Mesendoderm (in vitro differentiated cells): ENCODE data around the gene ST8SIA2.

ENCODE experiments used
- DNase-seq: peaks from one replicate; pipeline ENCODE4 v3.0.0; 2013
- H2AK5ac ChIP-seq: 2 replicates; pipeline ENCODE4 v1.6.1; 2013; ENCODE audit warnings: low read length, inconsistent platforms
- H2BK120ac ChIP-seq: 2 replicates; pipeline ENCODE4 v1.6.1; 2013; ENCODE audit warnings: low read depth, mild to moderate bottlenecking, low read length, moderate library complexity, mixed read lengths
- H2BK15ac ChIP-seq: replicated peaks from 2 replicates; pipeline ENCODE4 v1.6.1; 2013; ENCODE audit warnings: low read depth, mild to moderate bottlenecking, moderate library complexity
- H2BK5ac ChIP-seq: 2 replicates; pipeline ENCODE4 v1.6.1; 2013; ENCODE audit warnings: low read length, inconsistent platforms
- H3K18ac ChIP-seq: 2 replicates; pipeline ENCODE4 v1.6.1; 2013; ENCODE audit warnings: mild to moderate bottlenecking, low read length, mixed read lengths
- H3K23ac ChIP-seq: one replicate; pipeline ENCODE4 v1.6.1; 2013; ENCODE audit warnings: low read length
- H3K27ac ChIP-seq: 2 replicates; pipeline ENCODE4 v1.5.1; 2013; ENCODE audit warnings: low read depth, mild to moderate bottlenecking, inconsistent platforms, low read length, moderate library complexity
- H3K27me3 ChIP-seq: 2 replicates; pipeline ENCODE4 v1.6.1; 2013; ENCODE audit warnings: low read length, control low read depth, mild to moderate bottlenecking, inconsistent platforms; ENCODE audit not compliant: insufficient read depth, poor library complexity
- H3K36me3 ChIP-seq: 2 replicates; pipeline ENCODE4 v1.6.1; 2013; ENCODE audit warnings: low read length, inconsistent platforms; ENCODE audit not compliant: control insufficient read depth, insufficient read depth
- H3K4ac ChIP-seq: one replicate; pipeline ENCODE4 v1.6.1; 2013; ENCODE audit warnings: low read depth, mild to moderate bottlenecking, low read length, moderate library complexity
- H3K4me1 ChIP-seq: 2 replicates; pipeline ENCODE4 v1.6.1; 2013; ENCODE audit warnings: low read depth, low read length, inconsistent platforms; ENCODE audit not compliant: control insufficient read depth
- H3K4me2 ChIP-seq: 2 replicates; pipeline ENCODE4 v1.6.1; 2013; ENCODE audit warnings: low read length
- H3K4me3 ChIP-seq: 2 replicates; pipeline ENCODE4 v1.5.1; 2013; ENCODE audit warnings: mild to moderate bottlenecking, low read length
- H3K56ac ChIP-seq: one replicate; pipeline ENCODE4 v1.6.1; 2013; ENCODE audit warnings: low read length
- H3K79me1 ChIP-seq: 2 replicates; pipeline ENCODE4 v1.6.1; 2013; ENCODE audit warnings: low read length, inconsistent platforms
- H3K79me2 ChIP-seq: 2 replicates; pipeline ENCODE4 v1.6.1; 2013; ENCODE audit warnings: mild to moderate bottlenecking, low read length; ENCODE audit not compliant: control insufficient read depth, insufficient read depth
- H3K9ac ChIP-seq: 2 replicates; pipeline ENCODE4 v1.6.1; 2013; ENCODE audit warnings: low read length, inconsistent platforms
- H4K5ac ChIP-seq: one replicate; pipeline ENCODE4 v1.6.1; 2013; ENCODE audit warnings: low read length
- H4K8ac ChIP-seq: one replicate; pipeline ENCODE4 v1.6.1; 2013; ENCODE audit warnings: low read depth, mild to moderate bottlenecking, control low read depth, low read length, moderate library complexity
- WGBS: extraction: QIAGEN DNeasy Blood & Tissue Kit; methylation state at CpG from one replicate; pipeline ENCODE4 v1.1.7; 2013; ENCODE audit warnings: low lambda C conversion rate, missing lambda C conversion rate; ENCODE audit not compliant: insufficient coverage; ENCODE audit errors: extremely low coverage; 5-methylcytosine and 5-hydroxymethylcytosine counted together

The ST8SIA2 gene

DNA sequence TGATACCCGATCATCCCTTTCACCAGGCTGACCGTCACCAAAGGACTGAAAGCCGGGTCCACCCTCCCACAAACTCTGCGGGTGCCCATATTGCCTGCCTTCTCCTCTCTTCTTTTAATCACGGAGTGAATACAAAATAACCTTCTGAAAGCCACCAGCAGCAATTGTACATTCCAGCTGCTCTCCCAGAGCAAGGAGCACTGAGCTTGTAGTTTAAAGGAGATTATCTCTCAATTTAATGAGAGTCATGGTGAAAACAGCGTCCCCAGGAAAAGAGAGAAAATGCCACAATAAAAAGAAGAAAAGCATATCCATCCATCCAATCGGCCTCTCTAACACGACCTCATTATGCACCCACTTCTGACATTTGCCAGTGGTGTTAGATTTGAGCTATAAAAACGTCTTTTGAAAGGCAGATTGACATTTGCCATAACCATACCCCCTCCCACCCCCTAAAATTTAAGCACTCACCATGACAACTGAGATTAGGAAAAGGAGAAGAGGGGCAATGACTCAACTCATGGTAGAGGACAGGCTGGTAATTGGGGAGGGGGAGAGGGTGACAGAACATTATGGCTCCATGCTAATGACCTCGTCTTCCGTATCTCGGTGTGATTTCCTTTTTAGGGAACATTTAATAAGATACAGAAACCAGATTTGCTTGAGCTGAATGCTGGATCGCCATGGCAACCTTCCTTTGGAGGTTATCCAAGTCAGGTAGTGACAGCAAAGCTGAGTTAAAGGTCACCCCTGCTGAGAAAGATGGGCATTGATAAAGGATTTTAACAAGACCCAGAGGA lies 106.2 kb downstream of the ST8SIA2 start:
- no CpG with 5 or more reads among the region's 13 CpGs for WGBS
- Histone ChIP-seq H4K5ac (no peak overlapping the region), H2BK5ac (no peak overlapping the region), H2BK15ac (no peak overlapping the region), H3K36me3 (no peaks in the 10 kb centered on the region), H3K27ac (no peak overlapping the region), H3K27me3 (no peaks in the 10 kb centered on the region), H2AK5ac (peak overlapping the region; percentile 53), H3K9ac (no peak overlapping the region), H3K79me2 (no peaks in the 10 kb centered on the region), H3K4me3 (no peak overlapping the region), H4K8ac (no peak overlapping the region), H3K23ac (no peak overlapping the region), H3K18ac (no peak overlapping the region), H2BK120ac (no peak overlapping the region), H3K4ac (no peak overlapping the region), H3K4me1 (peaks cover 7% of the 10 kb centered on the region), H3K4me2 (no peak overlapping the region), H3K56ac (peak overlapping the region; percentile 36), H3K79me1 (no peaks in the 10 kb centered on the region)
- DNase-seq: peak; percentile 91

DNA sequence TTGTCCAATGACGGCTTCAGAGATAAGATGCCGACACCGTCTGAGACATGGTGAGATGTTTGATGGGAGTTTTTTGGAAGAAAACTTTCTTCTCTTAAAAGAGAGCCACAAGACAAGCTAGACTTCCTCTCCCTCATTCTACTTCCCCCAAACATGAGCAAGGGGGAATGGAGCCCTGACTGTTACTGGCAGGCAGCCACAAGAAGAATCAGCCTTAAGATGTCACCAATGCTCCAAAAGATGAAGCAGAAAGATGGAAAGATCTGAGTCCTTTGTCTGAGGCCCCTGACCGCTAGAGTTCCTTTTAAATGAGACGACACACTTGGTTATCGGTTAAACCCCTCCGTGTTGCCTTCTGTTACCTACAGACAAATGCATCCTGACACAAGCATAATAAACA lies 108.7 kb downstream of the ST8SIA2 start:
- H3K4me1 ChIP-seq: peaks cover 7% of the 10 kb centered on the region
- H2BK120ac ChIP-seq: no peak overlapping the region
- H3K79me1 ChIP-seq: no peaks in the 10 kb centered on the region
- no peak overlapping the region for H3K56ac ChIP-seq
- no peaks in the 10 kb centered on the region for H3K36me3 ChIP-seq
- H3K4me2 ChIP-seq: no peak overlapping the region
- H3K9ac ChIP-seq: no peak overlapping the region
- no peak overlapping the region for H3K4me3 ChIP-seq
- H3K4ac ChIP-seq: no peak overlapping the region
- no peak overlapping the region for H3K18ac ChIP-seq
- no peak overlapping the region for H4K5ac ChIP-seq
- no peak overlapping the region for H4K8ac ChIP-seq
- no peak overlapping the region for H2BK15ac ChIP-seq
- H2AK5ac ChIP-seq: no peak overlapping the region
- no peak overlapping the region for H3K27ac ChIP-seq
- H3K79me2 ChIP-seq: no peaks in the 10 kb centered on the region
- no peak for DNase-seq
- no peak overlapping the region for H2BK5ac ChIP-seq
- peak overlapping the region; percentile 50 for H3K23ac ChIP-seq
- no peaks in the 10 kb centered on the region for H3K27me3 ChIP-seq
- no CpG with 5 or more reads among the region's 7 CpGs for WGBS

GRCh38 chr15:92502930-92503857 lies 109.5 kb downstream of the ST8SIA2 start:
- Histone ChIP-seq H3K27me3 (no peaks in the 10 kb centered on the region), H3K36me3 (no peaks in the 10 kb centered on the region), H3K4me3 (no peak overlapping the region), H3K56ac (no peak overlapping the region), H3K4me1 (peaks cover 7% of the 10 kb centered on the region), H3K79me1 (no peaks in the 10 kb centered on the region), H3K4ac (no peak overlapping the region), H3K23ac (no peak overlapping the region), H2AK5ac (no peak overlapping the region), H3K4me2 (no peak overlapping the region), H3K79me2 (no peaks in the 10 kb centered on the region), H3K9ac (no peak overlapping the region), H3K27ac (no peak overlapping the region), H4K8ac (no peak overlapping the region), H2BK15ac (no peak overlapping the region), H2BK5ac (no peak overlapping the region), H3K18ac (no peak overlapping the region), H2BK120ac (no peak overlapping the region), H4K5ac (no peak overlapping the region)
- DNase-seq: no peak
- no CpG with 5 or more reads among the region's 5 CpGs for WGBS

GRCh38 chr15:92503889-92504288 lies 110.2 kb downstream of the ST8SIA2 start:
- WGBS: no CpG with 5 or more reads among the region's 4 CpGs
- Histone ChIP-seq H2BK15ac (no peak overlapping the region), H3K79me2 (no peaks in the 10 kb centered on the region)

DNA sequence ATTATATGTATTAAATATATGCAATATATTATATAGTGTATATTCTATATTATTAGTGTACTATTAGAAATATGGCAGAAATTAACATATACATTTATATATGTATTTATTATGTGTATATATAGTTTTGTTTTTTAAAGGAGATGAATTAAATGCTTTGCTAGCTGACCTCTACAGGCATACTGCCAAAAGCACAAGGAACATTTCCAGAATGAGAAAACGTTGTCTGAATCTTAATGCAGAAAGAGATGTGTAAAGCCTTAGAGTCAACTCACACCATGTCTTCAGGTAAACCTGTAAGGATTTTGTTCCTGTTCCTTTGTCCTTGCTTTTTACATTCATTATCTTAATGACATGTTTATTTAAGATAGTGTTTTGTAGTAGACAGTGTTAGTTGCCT lies 111.9 kb downstream of the ST8SIA2 start:
- Histone ChIP-seq H3K56ac (no peak overlapping the region), H3K18ac (no peak overlapping the region), H3K4me2 (no peak overlapping the region), H3K27me3 (no peaks in the 10 kb centered on the region), H3K4ac (peak overlapping the region; percentile 43), H2BK120ac (no peak overlapping the region), H3K36me3 (no peaks in the 10 kb centered on the region), H4K5ac (no peak overlapping the region), H3K27ac (no peak overlapping the region), H2BK5ac (no peak overlapping the region), H2AK5ac (no peak overlapping the region), H3K79me1 (no peaks in the 10 kb centered on the region), H3K9ac (no peak overlapping the region), H4K8ac (no peak overlapping the region), H3K79me2 (no peaks in the 10 kb centered on the region), H2BK15ac (no peak overlapping the region), H3K4me1 (peaks cover under 1% of the 10 kb centered on the region), H3K23ac (no peak overlapping the region), H3K4me3 (no peak overlapping the region)
- no peak for DNase-seq
- WGBS: no CpG with 5 or more reads among the region's 1 CpG

More at GRCh38 chr15:92503889-92504288, 110.2 kb downstream of the ST8SIA2 start:
- Histone ChIP-seq H2AK5ac (no peak overlapping the region), H3K4me2 (no peak overlapping the region), H3K4me3 (no peak overlapping the region), H4K5ac (no peak overlapping the region), H2BK120ac (no peak overlapping the region), H4K8ac (no peak overlapping the region), H3K4ac (no peak overlapping the region), H3K27ac (no peak overlapping the region), H3K56ac (no peak overlapping the region), H2BK5ac (no peak overlapping the region), H3K4me1 (peaks cover 7% of the 10 kb centered on the region), H3K23ac (no peak overlapping the region), H3K18ac (no peak overlapping the region), H3K36me3 (no peaks in the 10 kb centered on the region), H3K27me3 (no peaks in the 10 kb centered on the region), H3K9ac (no peak overlapping the region), H3K79me1 (no peaks in the 10 kb centered on the region)
- DNase-seq: peak; percentile 71
